ENCODE measurements around the gene ABCA1.
"Not testable (repeated sequence)": the region's sequence is repeated elsewhere in the genome, so short reads cannot be mapped to it uniquely, and the experiment has no call there.

- not testable (repeated sequence) for TF ChIP-seq CTCF (conservative IDR thresholded peaks at IDR 0.05; ENCODE audit: low read depth, low read length); EZH2phosphoT487 (IDR thresholded peaks at IDR 0.05; ENCODE audit: borderline replicate concordance, low read length)
Measured at GRCh38 chr9:104958006-104958405, 30.1 kb upstream of the ABCA1 start.

Data from PC-3 (cell line).